Coronary artery (tissue), 2 donors: ENCODE results near the gene CLPX.

ENCODE experiments used
- DNase-seq: peaks from one replicate; pipeline ENCODE4 v3.0.0-alpha.2; 2017; ENCODE audit warnings: low spot score
- H3K27ac ChIP-seq, 2 donors: fragments of 200-600 bp; sonication (generic); one replicate each; pipeline ENCODE4 v1.5.1; 2016 to 2019
- H3K4me3 ChIP-seq: fragments of 200-600 bp; sonication (generic); 2 replicates; pipeline ENCODE4 v1.5.1; 2016; ENCODE audit warnings: mild to moderate bottlenecking, moderate library complexity
- TF ChIP-seq, protein P1 (sequence below): fragments of 200-600 bp; sonication (generic); IDR thresholded peaks from one replicate; pipeline ENCODE4 v1.5.1; 2019; ENCODE audit warnings: antibody characterized with exemption

CLPX gene

DNA sequence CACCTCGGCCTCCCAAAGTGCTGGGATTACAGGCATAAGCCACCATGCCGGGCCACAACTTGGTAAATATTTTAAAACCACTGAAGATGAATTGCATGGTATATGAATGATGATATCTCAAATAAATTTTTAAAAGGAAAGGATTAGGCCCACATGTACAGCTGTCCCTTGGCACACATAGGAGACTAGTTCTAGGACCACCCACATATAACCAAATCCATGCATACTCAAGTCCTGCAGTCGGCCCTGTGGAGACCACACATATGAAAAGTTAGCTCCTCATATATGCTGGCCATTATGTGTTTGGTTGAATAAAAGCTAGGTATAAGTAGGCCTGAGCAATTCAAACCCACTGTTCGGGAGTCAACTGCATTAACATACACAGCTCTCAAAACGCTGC lies 10.6 kb downstream of the CLPX start:
- TF ChIP-seq, protein P1, sequence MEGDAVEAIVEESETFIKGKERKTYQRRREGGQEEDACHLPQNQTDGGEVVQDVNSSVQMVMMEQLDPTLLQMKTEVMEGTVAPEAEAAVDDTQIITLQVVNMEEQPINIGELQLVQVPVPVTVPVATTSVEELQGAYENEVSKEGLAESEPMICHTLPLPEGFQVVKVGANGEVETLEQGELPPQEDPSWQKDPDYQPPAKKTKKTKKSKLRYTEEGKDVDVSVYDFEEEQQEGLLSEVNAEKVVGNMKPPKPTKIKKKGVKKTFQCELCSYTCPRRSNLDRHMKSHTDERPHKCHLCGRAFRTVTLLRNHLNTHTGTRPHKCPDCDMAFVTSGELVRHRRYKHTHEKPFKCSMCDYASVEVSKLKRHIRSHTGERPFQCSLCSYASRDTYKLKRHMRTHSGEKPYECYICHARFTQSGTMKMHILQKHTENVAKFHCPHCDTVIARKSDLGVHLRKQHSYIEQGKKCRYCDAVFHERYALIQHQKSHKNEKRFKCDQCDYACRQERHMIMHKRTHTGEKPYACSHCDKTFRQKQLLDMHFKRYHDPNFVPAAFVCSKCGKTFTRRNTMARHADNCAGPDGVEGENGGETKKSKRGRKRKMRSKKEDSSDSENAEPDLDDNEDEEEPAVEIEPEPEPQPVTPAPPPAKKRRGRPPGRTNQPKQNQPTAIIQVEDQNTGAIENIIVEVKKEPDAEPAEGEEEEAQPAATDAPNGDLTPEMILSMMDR: no peak
- no peak overlapping the region for H3K27ac ChIP-seq

DNA sequence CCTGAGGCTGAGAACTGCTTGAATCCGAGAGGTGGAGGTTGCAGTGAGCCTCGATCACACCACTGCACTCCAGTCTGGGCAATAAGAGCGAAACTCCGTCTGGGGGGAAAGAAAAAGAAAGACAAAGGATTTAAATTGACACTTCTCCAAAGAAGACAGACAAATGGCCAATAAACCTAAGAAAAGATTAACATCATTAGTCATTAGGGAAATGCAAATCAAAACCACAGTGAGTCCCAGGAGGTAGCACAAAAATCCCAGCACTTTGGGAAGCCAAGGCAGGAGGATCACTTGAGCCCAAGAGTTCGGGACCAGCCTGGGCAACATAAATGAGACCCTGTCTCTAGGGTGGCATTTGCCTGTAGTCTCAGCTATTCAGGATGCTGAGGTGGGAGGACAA lies 12.6 kb downstream of the CLPX start:
- Histone ChIP-seq H3K4me3 (no peak overlapping the region), H3K27ac (no peak overlapping the region)
- no peak for DNase-seq
- TF ChIP-seq, protein P1: no peak

More for the DNA sequence above, 10.6 kb downstream of the CLPX start:
- no peak overlapping the region for H3K4me3 ChIP-seq
- no peak for DNase-seq

DNA sequence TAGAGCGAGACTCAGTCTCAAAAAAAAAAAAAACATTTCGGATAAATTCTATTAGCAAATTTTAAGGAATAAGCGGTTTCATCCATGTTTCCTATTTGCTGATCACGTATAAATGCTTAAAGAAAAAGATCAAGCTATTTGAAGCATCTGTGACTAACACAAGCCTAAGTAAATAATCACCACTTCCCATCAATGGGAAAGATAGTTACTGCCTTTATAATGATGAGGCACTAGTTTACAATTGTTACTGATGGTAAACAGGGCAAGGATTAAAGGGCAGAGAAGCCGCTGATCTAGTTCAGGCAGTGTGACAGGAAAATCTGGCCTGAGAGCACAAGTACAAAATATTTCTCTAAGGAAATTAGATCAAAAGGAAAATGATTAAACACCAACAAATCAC lies 13.7 kb downstream of the CLPX start:
- H3K27ac ChIP-seq: no peak overlapping the region
- no peak overlapping the region for H3K4me3 ChIP-seq
- no peak for DNase-seq
- TF ChIP-seq, protein P1: no peak

DNA sequence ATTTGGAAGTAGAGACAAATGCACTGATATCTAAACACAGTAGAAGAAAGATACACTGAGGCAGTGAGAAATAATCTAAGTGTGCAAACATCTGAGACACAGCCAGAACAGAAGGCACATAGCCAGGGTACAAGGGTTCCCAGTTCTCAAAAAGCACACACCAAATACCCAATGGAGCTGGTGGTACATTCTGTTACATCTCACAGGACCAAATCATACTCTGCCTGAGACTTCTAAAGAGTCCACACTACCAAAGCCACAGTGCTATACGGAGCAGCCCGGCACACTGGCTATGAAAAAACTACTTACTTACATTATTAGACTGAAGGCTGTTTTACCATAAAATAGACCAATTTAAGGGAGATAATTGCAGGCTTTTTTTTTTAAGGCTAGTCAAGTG lies 19.3 kb downstream of the CLPX start:
- no peak overlapping the region for H3K27ac ChIP-seq
- DNase-seq: no peak
- H3K4me3 ChIP-seq: no peak overlapping the region
- TF ChIP-seq, protein P1: no peak

DNA sequence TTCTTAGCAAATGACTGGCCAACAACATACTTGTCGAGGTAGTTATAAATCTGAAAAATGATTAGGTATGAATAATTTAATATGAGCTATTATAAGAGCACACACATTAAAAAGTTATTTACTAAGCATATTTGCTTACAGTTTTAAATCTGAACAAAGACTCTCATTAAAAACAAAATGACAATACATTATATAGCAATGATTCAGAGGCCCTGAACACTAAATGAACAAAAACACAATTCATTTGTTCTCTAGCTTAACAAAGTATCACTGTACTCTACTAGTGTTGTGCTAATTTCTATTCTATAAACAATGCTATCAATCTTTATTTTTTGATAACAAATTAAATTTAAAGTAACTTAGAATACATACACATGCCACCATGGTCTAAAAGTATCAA lies 21.0 kb downstream of the CLPX start:
- TF ChIP-seq, protein P1: no peak
- no peak overlapping the region for H3K4me3 ChIP-seq
- H3K27ac ChIP-seq: no peak overlapping the region
- no peak for DNase-seq

DNA sequence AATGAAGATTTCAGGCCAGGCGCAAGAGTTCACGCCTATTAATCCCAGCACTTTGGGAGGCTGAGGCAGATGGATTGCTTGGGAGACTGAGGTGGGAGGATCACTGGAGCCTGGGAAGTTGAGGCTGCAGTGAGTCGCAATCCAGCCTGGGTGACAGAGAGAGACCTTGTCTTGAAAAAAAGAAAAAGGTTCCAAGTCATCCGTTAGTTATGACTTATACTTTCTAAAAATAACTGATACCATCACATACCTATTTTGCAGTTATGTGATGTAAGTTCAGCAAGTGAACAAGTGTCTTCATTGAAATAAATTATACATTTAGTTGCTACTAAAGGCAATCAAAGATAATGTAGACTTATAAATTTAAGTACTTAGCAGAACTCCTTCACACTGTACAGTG lies 22.1 kb downstream of the CLPX start:
- Histone ChIP-seq H3K4me3 (no peak overlapping the region), H3K27ac (no peak overlapping the region)
- TF ChIP-seq, protein P1: no peak
- no peak for DNase-seq

DNA sequence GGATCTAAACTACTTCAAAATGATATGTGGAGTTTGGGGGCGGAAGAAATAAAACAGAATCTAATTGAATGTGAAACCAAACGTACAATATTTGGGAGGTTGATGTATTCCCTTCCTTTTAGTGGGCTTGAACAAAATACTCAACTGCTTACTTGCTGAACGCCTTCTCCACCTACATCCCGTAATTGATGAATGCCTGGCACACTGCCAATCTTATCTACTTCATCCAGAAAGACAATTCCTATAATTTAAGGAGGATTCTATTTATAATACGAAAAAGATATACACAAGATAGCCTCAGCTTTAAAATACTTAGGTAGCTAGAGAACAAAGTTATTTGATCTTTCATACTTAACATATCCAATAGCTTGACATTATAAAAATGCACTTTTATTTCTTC lies 28.4 kb downstream of the CLPX start:
- DNase-seq: no peak
- H3K4me3 ChIP-seq: no peak overlapping the region
- TF ChIP-seq, protein P1: no peak
- H3K27ac ChIP-seq: no peak overlapping the region
